GM21360 (cell line): ENCODE data around the gene HAUS1.
"Not testable (repeated sequence)": the region's sequence is repeated elsewhere in the genome, so short reads cannot be mapped to it uniquely, and the experiment has no call there.

Experiments used
- ATAC-seq: cut with Tn5 transposase; IDR thresholded peaks from one replicate; pipeline ENCODE4 v1.9.1; 2021; ENCODE audit warnings: mild to moderate bottlenecking, moderate library complexity; ENCODE audit not compliant: unreplicated experiment

HAUS1 gene

GRCh38 chr18:46084431-46084830 is 19.8 kb upstream of the HAUS1 start:
- no peak for ATAC-seq

GRCh38 chr18:46088501-46088900 is 15.7 kb upstream of the HAUS1 start:
- ATAC-seq = not testable (repeated sequence)

- no peak for ATAC-seq
Observed at GRCh38 chr18:46095532-46095931, 8.7 kb upstream of the HAUS1 start.

GRCh38 chr18:46096651-46097300 is 7.4 kb upstream of the HAUS1 start:
- ATAC-seq = no peak

GRCh38 chr18:46097431-46097800 is 6.8 kb upstream of the HAUS1 start:
- peak; percentile 9 for ATAC-seq

- peak; percentile 70 for ATAC-seq
Observed at GRCh38 chr18:46097801-46098615, 6.2 kb upstream of the HAUS1 start, which contains the start of gene ATP5F1A. Gene ATP5F1A (minus strand): TSS chr18:46098296. CDS start chr18:46098231, 65 bp downstream.

GRCh38 chr18:46098616-46098933 is 5.6 kb upstream of the HAUS1 start:
- no peak for ATAC-seq

- ATAC-seq = no peak
Observed at GRCh38 chr18:46099463-46099862, 4.7 kb upstream of the HAUS1 start.

GRCh38 chr18:46109386-46109785 is 5.2 kb downstream of the HAUS1 start:
- no peak for ATAC-seq

- ATAC-seq = no peak
Observed at GRCh38 chr18:46110406-46110805, 6.2 kb downstream of the HAUS1 start.

- ATAC-seq = no peak
Observed at GRCh38 chr18:46113751-46114150, 9.6 kb downstream of the HAUS1 start.

- not testable (repeated sequence) for ATAC-seq
Observed at GRCh38 chr18:46126625-46127024, 22.4 kb downstream of the HAUS1 start.

GRCh38 chr18:46130061-46130460 is 25.9 kb downstream of the HAUS1 start:
- ATAC-seq = no peak

- not testable (repeated sequence) for ATAC-seq
Observed at GRCh38 chr18:46130549-46130948, 26.4 kb downstream of the HAUS1 start.

- ATAC-seq = no peak
Observed at GRCh38 chr18:46133534-46133933, 29.3 kb downstream of the HAUS1 start.

GRCh38 chr18:46134920-46135675 is 30.9 kb downstream of the HAUS1 start:
- ATAC-seq = no peak

GRCh38 chr18:46140173-46140572 is 36.0 kb downstream of the HAUS1 start:
- no peak for ATAC-seq

GRCh38 chr18:46141199-46141598 is 37.0 kb downstream of the HAUS1 start:
- no peak for ATAC-seq

- ATAC-seq = no peak
Observed at GRCh38 chr18:46148810-46149209, 44.6 kb downstream of the HAUS1 start.

- no peak for ATAC-seq
Observed at GRCh38 chr18:46152436-46152807, 48.2 kb downstream of the HAUS1 start.

- no peak for ATAC-seq
Observed at GRCh38 chr18:46152808-46153617, 48.8 kb downstream of the HAUS1 start.
